Activated T-cell treated with anti-CD3 and anti-CD28 coated beads, Interleukin-2, amount 50 U/mL, for 1 hour (primary cell): ENCODE data around the gene DUSP14.
A peak's percentile ranks its signal among the peaks of the same experiment; 100 is the strongest.
"Not testable (repeated sequence)": the region's sequence is repeated elsewhere in the genome, so short reads cannot be mapped to it uniquely, and the experiment has no call there.

Experiments
- DNase-seq: peaks from one replicate; pipeline ENCODE4 v3.0.0-alpha.2; 2020

DUSP14 gene

GRCh38 chr17:37485938-37486570 lies 3.6 kb upstream of the DUSP14 start:
- no peak for DNase-seq

- no peak for DNase-seq
These were observed 1.6 kb upstream of the DUSP14 start for GRCh38 chr17:37488009-37488604.

GRCh38 chr17:37488607-37489196 lies 989 bp upstream of the DUSP14 start:
- peak; percentile 67 for DNase-seq

GRCh38 chr17:37490022-37490587 lies 414 bp downstream of the DUSP14 start:
- DNase-seq, result peak; percentile 78

GRCh38 chr17:37490638-37491614 lies 1.2 kb downstream of the DUSP14 start:
- no peak for DNase-seq

GRCh38 chr17:37492167-37492566 lies 2.5 kb downstream of the DUSP14 start:
- no peak for DNase-seq

GRCh38 chr17:37493249-37494027 lies 3.7 kb downstream of the DUSP14 start:
- no peak for DNase-seq

GRCh38 chr17:37494401-37494831 lies 4.7 kb downstream of the DUSP14 start:
- DNase-seq, result no peak

- DNase-seq, result no peak
These were observed 5.3 kb downstream of the DUSP14 start for GRCh38 chr17:37494971-37495370.

GRCh38 chr17:37500378-37500777 lies 10.7 kb downstream of the DUSP14 start:
- no peak for DNase-seq

GRCh38 chr17:37502009-37502936 lies 12.6 kb downstream of the DUSP14 start:
- DNase-seq, result no peak

- DNase-seq, result no peak
These were observed 13.5 kb downstream of the DUSP14 start for GRCh38 chr17:37503148-37503547.

GRCh38 chr17:37505333-37505732 lies 15.6 kb downstream of the DUSP14 start:
- DNase-seq, result no peak

- DNase-seq, result no peak
These were observed 17.0 kb downstream of the DUSP14 start for GRCh38 chr17:37506678-37507077.

- no peak for DNase-seq
These were observed 17.4 kb downstream of the DUSP14 start for GRCh38 chr17:37507111-37507510.

- DNase-seq, result no peak
These were observed 20.4 kb downstream of the DUSP14 start for GRCh38 chr17:37510056-37510455.

GRCh38 chr17:37511642-37512041 lies 22.0 kb downstream of the DUSP14 start:
- DNase-seq, result not testable (repeated sequence)

GRCh38 chr17:37512442-37513068 lies 22.9 kb downstream of the DUSP14 start:
- DNase-seq, result no peak

- no peak for DNase-seq
These were observed 24.0 kb downstream of the DUSP14 start for GRCh38 chr17:37513711-37514110.

GRCh38 chr17:37516127-37516571 lies 26.5 kb downstream of the DUSP14 start:
- DNase-seq, result no peak
